Lower leg skin (tissue), 4 donors: Measurements from ENCODE around the gene KIF15. TPM values are rescaled to one million over a fixed set of nuclear protein-coding genes. Genes with fewer than 3 reads are reported as not detected.

Source experiments
- DNase-seq, 2 donors: peaks; one replicate each; pipeline ENCODE4 v3.0.0-alpha.2; 2019; ENCODE audit warnings: low spot score in 2 of 2
- H3K4me3 ChIP-seq: fragments of 200-600 bp; sonication (generic); 2 replicates; pipeline ENCODE4 v1.5.1; 2017; ENCODE audit warnings: mild to moderate bottlenecking, low read depth; ENCODE audit not compliant: poor library complexity, severe bottlenecking
- CTCF ChIP-seq, 3 donors: fragments of 450-650 bp; IDR thresholded peaks; one replicate each; pipeline ENCODE4 v1.5.1; 2016; ENCODE audit warnings: antibody characterized with exemption in 3 of 3, mild to moderate bottlenecking in 3 of 3, moderate library complexity in 2 of 3
- POLR2A ChIP-seq, 2 donors: fragments of 450-650 bp; IDR thresholded peaks; one replicate each; pipeline ENCODE4 v1.6.1; 2016 to 2017; ENCODE audit warnings: antibody characterized with exemption in 2 of 2, mild to moderate bottlenecking in 1 of 2, moderate library complexity in 1 of 2
- WGBS, 2 donors: methylation state at CpG; one replicate each; pipeline ENCODE4 v1.1.5; 2018; 5-methylcytosine and 5-hydroxymethylcytosine counted together
- intact Hi-C: fragments of 100-400 bp; cut with DNase I; formaldehyde crosslinking; loops from one replicate; pipeline ENCODE4 v1.15.0; 2023; ENCODE audit warnings: low total_unique reads
- total RNA-seq, 4 donors: library from RNA; depleted of rRNA; stranded (reverse); fragments of >200 nt; gene quantifications; one replicate each; pipeline ENCODE4 v1.1.0, GENCODE V29; 2016

The KIF15 gene
- total RNA-seq, 4 donors from 2014 or later: 0.79 to 3.5 (median 2.4) TPM

- intact Hi-C loops: no loop called here
- H3K4me3 ChIP-seq: no peak overlapping the region
- 98 to 100% methylated on average over 1 of the region's 1 CpG for WGBS, 2 donors
- TF ChIP-seq CTCF (IDR thresholded peaks at IDR 0.05) (no peak), POLR2A (IDR thresholded peaks at IDR 0.05) (no peak)
- no peak for DNase-seq
These were observed 10.5 kb downstream of the KIF15 start for GRCh38 chr3:44772099-44772442.

GRCh38 chr3:44782891-44783290, 21.3 kb downstream of the KIF15 start:
- no peak for DNase-seq
- TF ChIP-seq CTCF (IDR thresholded peaks at IDR 0.05) (no peak), POLR2A (IDR thresholded peaks at IDR 0.05) (no peak)
- H3K4me3 ChIP-seq: no peak overlapping the region
- intact Hi-C loops: no loop called here
- 95 to 99% methylated on average over 4 of the region's 4 CpGs for WGBS, 2 donors

- no peak for TF ChIP-seq POLR2A (IDR thresholded peaks at IDR 0.05)
- no peak for TF ChIP-seq CTCF (IDR thresholded peaks at IDR 0.05)
- 94 to 97% methylated on average over 4 of the region's 4 CpGs for WGBS, 2 donors
These were observed 33.6 kb downstream of the KIF15 start for GRCh38 chr3:44795197-44795596.

GRCh38 chr3:44802011-44802410, 40.4 kb downstream of the KIF15 start:
- no peak overlapping the region for H3K4me3 ChIP-seq
- no peak for TF ChIP-seq CTCF (IDR thresholded peaks at IDR 0.05)
- no peak for TF ChIP-seq POLR2A (IDR thresholded peaks at IDR 0.05)
- WGBS, 2 donors: 70 to 71% methylated on average over 2 of the region's 2 CpGs
- no peak for DNase-seq
- intact Hi-C loops: no loop called here

More at GRCh38 chr3:44795197-44795596, 33.6 kb downstream of the KIF15 start:
- no peak overlapping the region for H3K4me3 ChIP-seq
- intact Hi-C loops: no loop called here
- no peak for DNase-seq

GRCh38 chr3:44803298-44803697, 41.7 kb downstream of the KIF15 start:
- intact Hi-C loops: no loop called here
- TF ChIP-seq POLR2A (IDR thresholded peaks at IDR 0.05) (no peak), CTCF (IDR thresholded peaks at IDR 0.05) (no peak)
- H3K4me3 ChIP-seq: no peak overlapping the region
- 92 to 96% methylated on average over 2 of the region's 2 CpGs for WGBS, 2 donors
- DNase-seq: no peak

GRCh38 chr3:44805960-44806359, 44.4 kb downstream of the KIF15 start:
- TF ChIP-seq CTCF (IDR thresholded peaks at IDR 0.05): no peak
- no peak for TF ChIP-seq POLR2A (IDR thresholded peaks at IDR 0.05)

More at GRCh38 chr3:44805960-44806359, 44.4 kb downstream of the KIF15 start:
- DNase-seq: no peak
- no peak overlapping the region for H3K4me3 ChIP-seq
- WGBS, 2 donors: 93% methylated on average over 2 of the region's 2 CpGs
- intact Hi-C loops: no loop called here
